Lower lobe of right lung (tissue), 2 donors: Measurements from ENCODE around the gene PLA2G4B. TPM values are rescaled to one million over a fixed set of nuclear protein-coding genes. Genes with fewer than 3 reads are reported as not detected.

ENCODE experiments used
- ATAC-seq, 2 donors: fragments of 200-7000 bp; cut with Tn5 transposase; one replicate each; pipeline ENCODE4 v1.9.1; 2020 to 2022; ENCODE audit warnings: mild to moderate bottlenecking in 2 of 2, moderate library complexity in 2 of 2
- DNase-seq: peaks from one replicate; pipeline ENCODE4 v3.0.0-alpha.2; 2020
- H3K27ac ChIP-seq: fragments of 200-600 bp; one replicate; pipeline ENCODE4 v1.8.0; 2022
- H3K27me3 ChIP-seq: fragments of 200-600 bp; one replicate; pipeline ENCODE4 v1.8.0; 2022; ENCODE audit warnings: low read depth
- H3K36me3 ChIP-seq: fragments of 200-600 bp; one replicate; pipeline ENCODE4 v1.8.0; 2022; ENCODE audit warnings: mild to moderate bottlenecking
- H3K4me1 ChIP-seq: fragments of 200-600 bp; one replicate; pipeline ENCODE4 v1.8.0; 2022
- H3K4me3 ChIP-seq: fragments of 200-600 bp; one replicate; pipeline ENCODE4 v1.8.0; 2022; ENCODE audit warnings: mild to moderate bottlenecking
- H3K9me3 ChIP-seq: fragments of 200-600 bp; one replicate; pipeline ENCODE4 v1.8.0; 2022
- intact Hi-C: fragments of 100-400 bp; cut with DNase I; formaldehyde crosslinking; loops from one replicate; pipeline ENCODE4 v1.11.0; 2022
- total RNA-seq: library from RNA; stranded (reverse); fragmentation: NEBNext Ultra II Directional; extraction: Animal tissue kit (Norgen Biotek cat#: 25700); gene quantifications from one replicate; pipeline ENCODE4 v1.2.1, GENCODE V29; 2021
- TF ChIP-seq, protein P1 (sequence below): fragments of 200-600 bp; IDR thresholded peaks from one replicate; pipeline ENCODE4 v1.8.0; 2022; ENCODE audit warnings: antibody characterized with exemption, mild to moderate bottlenecking
- donor health status: DM: no; HTN: yes; CAD: no; lungs with severe emphysema.

The PLA2G4B gene
- total RNA-seq, 1 donor from 2014 or later, result 13.8 TPM

DNA sequence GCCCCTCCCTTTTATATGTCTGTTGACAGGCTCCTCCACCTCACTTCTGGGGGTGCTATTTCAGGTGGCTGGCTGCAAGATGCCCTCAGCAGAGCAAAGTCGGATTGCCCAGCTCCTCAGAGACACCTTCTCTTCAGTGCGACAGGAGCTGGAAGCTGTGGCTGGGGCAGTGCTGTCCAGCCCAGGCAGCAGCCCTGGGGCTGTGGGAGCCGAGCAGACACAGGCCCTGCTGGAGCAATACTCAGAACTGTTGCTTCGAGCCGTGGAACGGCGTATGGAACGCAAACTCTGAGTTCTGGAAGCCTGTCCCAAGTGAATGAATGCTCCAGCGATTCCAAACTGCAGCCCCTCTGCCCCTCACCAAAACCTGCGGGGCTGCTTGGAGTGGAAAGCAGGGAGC lies 13.5 kb upstream of the PLA2G4B start:
- no peak overlapping the region for H3K27ac ChIP-seq

GRCh38 chr15:41825572-41826535 lies 12.8 kb upstream of the PLA2G4B start:
- TF ChIP-seq, protein P1, sequence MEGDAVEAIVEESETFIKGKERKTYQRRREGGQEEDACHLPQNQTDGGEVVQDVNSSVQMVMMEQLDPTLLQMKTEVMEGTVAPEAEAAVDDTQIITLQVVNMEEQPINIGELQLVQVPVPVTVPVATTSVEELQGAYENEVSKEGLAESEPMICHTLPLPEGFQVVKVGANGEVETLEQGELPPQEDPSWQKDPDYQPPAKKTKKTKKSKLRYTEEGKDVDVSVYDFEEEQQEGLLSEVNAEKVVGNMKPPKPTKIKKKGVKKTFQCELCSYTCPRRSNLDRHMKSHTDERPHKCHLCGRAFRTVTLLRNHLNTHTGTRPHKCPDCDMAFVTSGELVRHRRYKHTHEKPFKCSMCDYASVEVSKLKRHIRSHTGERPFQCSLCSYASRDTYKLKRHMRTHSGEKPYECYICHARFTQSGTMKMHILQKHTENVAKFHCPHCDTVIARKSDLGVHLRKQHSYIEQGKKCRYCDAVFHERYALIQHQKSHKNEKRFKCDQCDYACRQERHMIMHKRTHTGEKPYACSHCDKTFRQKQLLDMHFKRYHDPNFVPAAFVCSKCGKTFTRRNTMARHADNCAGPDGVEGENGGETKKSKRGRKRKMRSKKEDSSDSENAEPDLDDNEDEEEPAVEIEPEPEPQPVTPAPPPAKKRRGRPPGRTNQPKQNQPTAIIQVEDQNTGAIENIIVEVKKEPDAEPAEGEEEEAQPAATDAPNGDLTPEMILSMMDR, result no peak
- Histone ChIP-seq H3K9me3 (no peaks in the 10 kb centered on the region), H3K4me1 (peaks cover 22% of the 10 kb centered on the region), H3K27ac (no peak overlapping the region), H3K36me3 (peaks cover 48% of the 10 kb centered on the region), H3K27me3 (no peaks in the 10 kb centered on the region), H3K4me3 (no peak overlapping the region)
- ATAC-seq, result no peak
- peak; percentile 32 for DNase-seq
- intact Hi-C loops, result no loop called here

More for the DNA sequence above, 13.5 kb upstream of the PLA2G4B start:
- H3K36me3 ChIP-seq, result peaks cover 55% of the 10 kb centered on the region
- TF ChIP-seq, protein P1, result no peak
- no peak overlapping the region for H3K4me3 ChIP-seq
- H3K4me1 ChIP-seq, result peaks cover 18% of the 10 kb centered on the region
- H3K9me3 ChIP-seq, result no peaks in the 10 kb centered on the region
- DNase-seq (peak; percentile 39), ATAC-seq (no peak)
- intact Hi-C loops, result no loop called here
- H3K27me3 ChIP-seq, result no peaks in the 10 kb centered on the region

- Histone ChIP-seq H3K4me1 (peaks cover 37% of the 10 kb centered on the region), H3K27me3 (no peaks in the 10 kb centered on the region), H3K4me3 (peak overlapping the region; percentile 75), H3K9me3 (no peaks in the 10 kb centered on the region), H3K27ac (peak overlapping the region; percentile 46), H3K36me3 (peaks cover 46% of the 10 kb centered on the region)
- ATAC-seq (peak; percentile 25 to 26), DNase-seq (no peak)
- intact Hi-C loops, result no loop called here
- TF ChIP-seq, protein P1, result no peak
Measured at GRCh38 chr15:41827290-41827879, 11.3 kb upstream of the PLA2G4B start.

DNA sequence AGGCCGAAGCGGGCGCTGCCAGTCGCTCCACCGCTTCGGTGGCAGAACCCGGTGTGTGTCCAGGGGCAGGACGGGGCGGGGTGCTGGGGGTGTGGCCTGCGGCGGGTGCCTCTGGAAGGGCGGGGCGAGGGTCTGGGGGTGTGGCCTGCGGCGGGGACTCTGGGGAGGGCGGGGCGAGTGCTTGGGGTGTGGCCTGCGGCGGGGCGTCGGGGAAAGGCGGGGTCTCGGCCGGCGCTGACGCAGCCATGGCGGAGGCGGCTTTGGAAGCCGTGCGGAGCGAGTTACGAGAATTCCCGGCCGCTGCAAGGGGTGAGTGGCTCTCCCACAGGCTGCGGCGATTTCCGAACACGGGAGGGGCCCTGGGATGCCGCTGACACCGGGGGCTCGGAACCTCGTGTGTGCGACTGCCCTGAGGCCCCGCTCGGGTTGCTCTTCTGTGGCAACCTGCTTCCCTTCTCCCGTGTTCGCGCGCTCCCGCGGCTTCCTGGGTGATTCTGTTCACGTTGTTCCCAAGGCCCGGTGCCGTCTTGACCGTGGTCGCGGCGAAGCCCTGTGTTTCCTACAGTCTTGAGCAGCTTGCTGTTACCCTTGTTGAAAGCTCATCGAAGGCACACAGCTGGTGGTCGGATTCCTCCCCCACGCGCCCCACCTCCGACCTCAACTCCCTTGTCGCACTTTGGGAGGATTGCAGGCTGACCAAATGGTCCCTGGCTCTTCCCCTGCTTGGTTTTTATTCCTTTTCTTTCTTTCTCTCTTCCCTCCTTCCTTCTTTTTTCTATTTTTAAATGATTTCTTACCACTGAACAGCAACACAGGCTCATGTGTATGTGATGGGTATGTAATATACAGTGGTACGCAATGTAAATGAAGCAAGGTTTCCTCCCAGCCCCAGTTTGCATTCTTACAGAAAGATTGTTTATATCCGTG lies 10.5 kb upstream of the PLA2G4B start, which contains the start of gene JMJD7:
Gene JMJD7, plus strand, starts transcription at position 213 of the 927 bp plus-strand sequence. Its CDS starts 33 bp downstream, at position 246.
- H3K27ac ChIP-seq, result peak within 1 kb of the TSS; percentile 89
- ATAC-seq (peak; percentile 97 to 98), DNase-seq (peak; percentile 96)

More for the DNA sequence above, 10.5 kb upstream of the PLA2G4B start, which contains the start of gene JMJD7:
- no peaks in the 10 kb centered on the region for H3K9me3 ChIP-seq
- peaks cover 45% of the 10 kb centered on the region for H3K4me1 ChIP-seq
- TF ChIP-seq, protein P1, result no peak
- H3K4me3 ChIP-seq, result peak within 1 kb of the TSS; percentile 75
- peaks cover 41% of the 10 kb centered on the region for H3K36me3 ChIP-seq
- intact Hi-C loops, result no loop called here
- no peaks in the 10 kb centered on the region for H3K27me3 ChIP-seq
